HepG2 (cell line): ENCODE results near the gene LRRN4. TPM values are rescaled to one million over a fixed set of nuclear protein-coding genes. Genes with fewer than 3 reads are reported as not detected.

ENCODE experiments used
- HNRNPK ChIP-seq: fragments of 200-400 bp; formaldehyde crosslinking; IDR thresholded peaks from 2 replicates; pipeline ENCODE4 v1.6.1; 2018; ENCODE audit warnings: low read length, low read depth, moderate library complexity, mild to moderate bottlenecking; ENCODE audit not compliant: poor library complexity, severe bottlenecking
- RBAK ChIP-seq: sonication (generic); formaldehyde crosslinking; IDR thresholded peaks from 2 replicates; pipeline ENCODE4 v1.5.1; 2020; ENCODE audit warnings: mild to moderate bottlenecking, missing genetic modification reagents
- RFXAP ChIP-seq: sonication (generic); formaldehyde crosslinking; IDR thresholded peaks from 2 replicates; pipeline ENCODE4 v1.4.0; 2020; ENCODE audit warnings: missing genetic modification reagents, borderline replicate concordance
- ZSCAN31 ChIP-seq: sonication (generic); formaldehyde crosslinking; IDR thresholded peaks from 2 replicates; pipeline ENCODE4 v1.5.0; 2020; ENCODE audit warnings: low read depth, mild to moderate bottlenecking, missing genetic modification reagents
- polyA plus RNA-seq, 8 experiments: library from polyadenylated mRNA; depleted of rRNA in 3 of 8; stranded (reverse) in 7 of 8; unstranded in 1 of 8; fragments of >200 nt; fragmentation: Illumina TruSeq in 4 of 8; extraction: Trizol in 4 of 8; gene quantifications; 2 replicates each; pipeline versions ENCODE4 v1.2.1 to v1.2.3, GENCODE V29; 2011 to 2016; ENCODE audit warnings: low read depth in 4 of 8, missing spikeins in 1 of 8, mixed read lengths in 1 of 8; ENCODE audit not compliant: insufficient read depth in 1 of 8
- total RNA-seq, 5 experiments: library from RNA; depleted of rRNA; stranded (reverse); fragments of >200 nt; fragmentation: Illumina TruSeq; extraction: Trizol; gene quantifications; 2 replicates each; pipeline ENCODE4 v1.2.3, GENCODE V29; 2016; ENCODE audit warnings: low read depth in 1 of 5
- TF ChIP-seq, protein P1 (sequence below): sonication (generic); formaldehyde crosslinking; IDR thresholded peaks from 2 replicates; pipeline ENCODE4 v1.4.0; 2020; ENCODE audit warnings: missing genetic modification reagents, low read depth, mild to moderate bottlenecking, borderline replicate concordance
- TF ChIP-seq, protein P2 (sequence below): IDR thresholded peaks from 2 replicates; pipeline ENCODE4 v1.6.1; 2012; ENCODE audit warnings: low read depth, low read length, improper control_type of control experiment
- TF ChIP-seq, protein P3 (sequence below): sonication (generic); formaldehyde crosslinking; IDR thresholded peaks from 2 replicates; pipeline ENCODE4 v1.4.0; 2020; ENCODE audit warnings: missing genetic modification reagents, borderline replicate concordance
- TF ChIP-seq, protein P4 (sequence below): sonication (generic); formaldehyde crosslinking; IDR thresholded peaks from 2 replicates; pipeline ENCODE4 v1.5.1; 2020; ENCODE audit warnings: missing genetic modification reagents, mild to moderate bottlenecking, borderline replicate concordance
- TF ChIP-seq, protein P5 (sequence below): sonication (generic); formaldehyde crosslinking; conservative IDR thresholded peaks from 2 replicates; pipeline ENCODE4 v1.4.0; 2020; ENCODE audit warnings: mild to moderate bottlenecking, missing genetic modification reagents, moderate library complexity
- TF ChIP-seq, protein P6 (sequence below): sonication (generic); formaldehyde crosslinking; IDR thresholded peaks from 2 replicates; pipeline ENCODE4 v1.4.0; 2020; ENCODE audit warnings: missing genetic modification reagents
- TF ChIP-seq, protein P7 (sequence below): sonication (generic); formaldehyde crosslinking; IDR thresholded peaks from 2 replicates; pipeline ENCODE4 v1.5.1; 2020; ENCODE audit warnings: mild to moderate bottlenecking, missing genetic modification reagents, moderate library complexity

Gene LRRN4
- total and polyA plus RNA-seq, 2 of the 13 experiments (the other 11 are each of a cell fraction or from before 2014, with no cell fraction given) = 0.15 to 0.20 TPM

DNA sequence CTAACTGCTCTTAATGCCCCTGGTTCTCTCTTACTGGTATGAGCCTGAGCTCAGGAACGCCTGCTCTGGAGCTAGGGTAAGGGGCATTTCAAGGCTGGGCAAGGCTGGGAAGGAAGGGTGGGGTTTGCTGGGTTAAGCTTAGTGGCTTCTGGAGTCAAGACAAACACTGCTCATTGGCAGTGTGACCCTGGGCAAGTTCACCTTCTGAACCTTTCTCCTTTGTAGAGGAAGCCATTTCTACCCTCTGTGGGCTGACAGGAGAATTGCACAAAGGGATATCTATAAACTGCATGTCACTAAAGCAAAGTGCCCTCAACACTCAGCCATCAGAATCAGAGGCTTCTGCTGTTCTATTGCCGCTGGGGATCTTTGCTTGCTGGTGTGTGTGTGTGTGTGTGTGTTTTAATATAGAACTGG lies 20.3 kb upstream of the LRRN4 start (continued):
- TF ChIP-seq, protein P1, sequence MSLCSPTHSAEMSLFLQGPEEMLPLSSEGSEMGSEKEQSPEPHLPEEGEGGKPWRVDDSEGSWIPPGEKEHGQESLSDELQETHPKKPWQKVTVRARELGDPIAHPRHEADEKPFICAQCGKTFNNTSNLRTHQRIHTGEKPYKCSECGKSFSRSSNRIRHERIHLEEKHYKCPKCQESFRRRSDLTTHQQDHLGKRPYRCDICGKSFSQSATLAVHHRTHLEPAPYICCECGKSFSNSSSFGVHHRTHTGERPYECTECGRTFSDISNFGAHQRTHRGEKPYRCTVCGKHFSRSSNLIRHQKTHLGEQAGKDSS (CRISPR knock-in tag) = peak; percentile 39; the same call in 1 of the 2 replicates
- TF ChIP-seq, protein P2, sequence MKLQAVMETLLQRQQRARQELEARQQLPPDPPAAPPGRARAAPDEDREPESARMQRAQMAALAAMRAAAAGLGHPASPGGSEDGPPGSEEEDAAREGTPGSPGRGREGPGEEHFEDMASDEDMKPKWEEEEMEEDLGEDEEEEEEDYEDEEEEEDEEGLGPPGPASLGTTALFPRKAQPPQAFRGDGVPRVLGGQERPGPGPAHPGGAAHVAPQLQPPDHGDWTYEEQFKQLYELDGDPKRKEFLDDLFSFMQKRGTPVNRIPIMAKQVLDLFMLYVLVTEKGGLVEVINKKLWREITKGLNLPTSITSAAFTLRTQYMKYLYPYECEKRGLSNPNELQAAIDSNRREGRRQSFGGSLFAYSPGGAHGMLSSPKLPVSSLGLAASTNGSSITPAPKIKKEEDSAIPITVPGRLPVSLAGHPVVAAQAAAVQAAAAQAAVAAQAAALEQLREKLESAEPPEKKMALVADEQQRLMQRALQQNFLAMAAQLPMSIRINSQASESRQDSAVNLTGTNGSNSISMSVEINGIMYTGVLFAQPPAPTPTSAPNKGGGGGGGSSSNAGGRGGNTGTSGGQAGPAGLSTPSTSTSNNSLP = peak; percentile 47; the same call in 1 of the 2 replicates
- TF ChIP-seq, protein P3, sequence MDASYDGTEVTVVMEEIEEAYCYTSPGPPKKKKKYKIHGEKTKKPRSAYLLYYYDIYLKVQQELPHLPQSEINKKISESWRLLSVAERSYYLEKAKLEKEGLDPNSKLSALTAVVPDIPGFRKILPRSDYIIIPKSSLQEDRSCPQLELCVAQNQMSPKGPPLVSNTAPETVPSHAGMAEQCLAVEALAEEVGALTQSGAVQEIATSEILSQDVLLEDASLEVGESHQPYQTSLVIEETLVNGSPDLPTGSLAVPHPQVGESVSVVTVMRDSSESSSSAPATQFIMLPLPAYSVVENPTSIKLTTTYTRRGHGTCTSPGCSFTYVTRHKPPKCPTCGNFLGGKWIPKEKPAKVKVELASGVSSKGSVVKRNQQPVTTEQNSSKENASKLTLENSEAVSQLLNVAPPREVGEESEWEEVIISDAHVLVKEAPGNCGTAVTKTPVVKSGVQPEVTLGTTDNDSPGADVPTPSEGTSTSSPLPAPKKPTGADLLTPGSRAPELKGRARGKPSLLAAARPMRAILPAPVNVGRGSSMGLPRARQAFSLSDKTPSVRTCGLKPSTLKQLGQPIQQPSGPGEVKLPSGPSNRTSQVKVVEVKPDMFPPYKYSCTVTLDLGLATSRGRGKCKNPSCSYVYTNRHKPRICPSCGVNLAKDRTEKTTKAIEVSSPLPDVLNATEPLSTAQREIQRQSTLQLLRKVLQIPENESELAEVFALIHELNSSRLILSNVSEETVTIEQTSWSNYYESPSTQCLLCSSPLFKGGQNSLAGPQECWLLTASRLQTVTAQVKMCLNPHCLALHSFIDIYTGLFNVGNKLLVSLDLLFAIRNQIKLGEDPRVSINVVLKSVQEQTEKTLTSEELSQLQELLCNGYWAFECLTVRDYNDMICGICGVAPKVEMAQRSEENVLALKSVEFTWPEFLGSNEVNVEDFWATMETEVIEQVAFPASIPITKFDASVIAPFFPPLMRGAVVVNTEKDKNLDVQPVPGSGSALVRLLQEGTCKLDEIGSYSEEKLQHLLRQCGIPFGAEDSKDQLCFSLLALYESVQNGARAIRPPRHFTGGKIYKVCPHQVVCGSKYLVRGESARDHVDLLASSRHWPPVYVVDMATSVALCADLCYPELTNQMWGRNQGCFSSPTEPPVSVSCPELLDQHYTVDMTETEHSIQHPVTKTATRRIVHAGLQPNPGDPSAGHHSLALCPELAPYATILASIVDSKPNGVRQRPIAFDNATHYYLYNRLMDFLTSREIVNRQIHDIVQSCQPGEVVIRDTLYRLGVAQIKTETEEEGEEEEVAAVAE (CRISPR knock-in tag) = peak; percentile 62; the same call in 1 of the 2 replicates
- TF ChIP-seq, protein P4, sequence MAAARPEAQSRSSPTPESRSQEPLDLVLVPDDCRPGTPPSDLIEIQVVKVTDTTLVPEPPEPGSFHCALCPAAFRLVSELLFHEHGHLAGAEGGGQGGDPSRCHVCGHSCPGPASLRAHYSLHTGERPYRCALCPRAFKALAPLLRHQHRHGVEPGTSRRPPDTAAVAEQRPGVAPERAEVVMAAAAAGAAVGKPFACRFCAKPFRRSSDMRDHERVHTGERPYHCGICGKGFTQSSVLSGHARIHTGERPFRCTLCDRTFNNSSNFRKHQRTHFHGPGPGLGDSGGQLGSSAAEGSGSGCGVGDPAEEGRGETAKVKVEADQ = no peak
- TF ChIP-seq HNRNPK (no peak), RFXAP (CRISPR knock-in tag) (peak; percentile 25; the same call in 1 of the 2 replicates), RBAK (no peak), ZSCAN31 (peak; percentile 62; the same call in 1 of the 2 replicates)
- TF ChIP-seq, protein P5, sequence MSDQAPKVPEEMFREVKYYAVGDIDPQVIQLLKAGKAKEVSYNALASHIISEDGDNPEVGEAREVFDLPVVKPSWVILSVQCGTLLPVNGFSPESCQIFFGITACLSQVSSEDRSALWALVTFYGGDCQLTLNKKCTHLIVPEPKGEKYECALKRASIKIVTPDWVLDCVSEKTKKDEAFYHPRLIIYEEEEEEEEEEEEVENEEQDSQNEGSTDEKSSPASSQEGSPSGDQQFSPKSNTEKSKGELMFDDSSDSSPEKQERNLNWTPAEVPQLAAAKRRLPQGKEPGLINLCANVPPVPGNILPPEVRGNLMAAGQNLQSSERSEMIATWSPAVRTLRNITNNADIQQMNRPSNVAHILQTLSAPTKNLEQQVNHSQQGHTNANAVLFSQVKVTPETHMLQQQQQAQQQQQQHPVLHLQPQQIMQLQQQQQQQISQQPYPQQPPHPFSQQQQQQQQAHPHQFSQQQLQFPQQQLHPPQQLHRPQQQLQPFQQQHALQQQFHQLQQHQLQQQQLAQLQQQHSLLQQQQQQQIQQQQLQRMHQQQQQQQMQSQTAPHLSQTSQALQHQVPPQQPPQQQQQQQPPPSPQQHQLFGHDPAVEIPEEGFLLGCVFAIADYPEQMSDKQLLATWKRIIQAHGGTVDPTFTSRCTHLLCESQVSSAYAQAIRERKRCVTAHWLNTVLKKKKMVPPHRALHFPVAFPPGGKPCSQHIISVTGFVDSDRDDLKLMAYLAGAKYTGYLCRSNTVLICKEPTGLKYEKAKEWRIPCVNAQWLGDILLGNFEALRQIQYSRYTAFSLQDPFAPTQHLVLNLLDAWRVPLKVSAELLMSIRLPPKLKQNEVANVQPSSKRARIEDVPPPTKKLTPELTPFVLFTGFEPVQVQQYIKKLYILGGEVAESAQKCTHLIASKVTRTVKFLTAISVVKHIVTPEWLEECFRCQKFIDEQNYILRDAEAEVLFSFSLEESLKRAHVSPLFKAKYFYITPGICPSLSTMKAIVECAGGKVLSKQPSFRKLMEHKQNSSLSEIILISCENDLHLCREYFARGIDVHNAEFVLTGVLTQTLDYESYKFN (CRISPR knock-in tag) = peak; percentile 39; the same call in 1 of the 2 replicates
- TF ChIP-seq, protein P6, sequence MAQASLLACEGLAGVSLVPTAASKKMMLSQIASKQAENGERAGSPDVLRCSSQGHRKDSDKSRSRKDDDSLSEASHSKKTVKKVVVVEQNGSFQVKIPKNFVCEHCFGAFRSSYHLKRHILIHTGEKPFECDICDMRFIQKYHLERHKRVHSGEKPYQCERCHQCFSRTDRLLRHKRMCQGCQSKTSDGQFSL (CRISPR knock-in tag) = no peak
- TF ChIP-seq, protein P7, sequence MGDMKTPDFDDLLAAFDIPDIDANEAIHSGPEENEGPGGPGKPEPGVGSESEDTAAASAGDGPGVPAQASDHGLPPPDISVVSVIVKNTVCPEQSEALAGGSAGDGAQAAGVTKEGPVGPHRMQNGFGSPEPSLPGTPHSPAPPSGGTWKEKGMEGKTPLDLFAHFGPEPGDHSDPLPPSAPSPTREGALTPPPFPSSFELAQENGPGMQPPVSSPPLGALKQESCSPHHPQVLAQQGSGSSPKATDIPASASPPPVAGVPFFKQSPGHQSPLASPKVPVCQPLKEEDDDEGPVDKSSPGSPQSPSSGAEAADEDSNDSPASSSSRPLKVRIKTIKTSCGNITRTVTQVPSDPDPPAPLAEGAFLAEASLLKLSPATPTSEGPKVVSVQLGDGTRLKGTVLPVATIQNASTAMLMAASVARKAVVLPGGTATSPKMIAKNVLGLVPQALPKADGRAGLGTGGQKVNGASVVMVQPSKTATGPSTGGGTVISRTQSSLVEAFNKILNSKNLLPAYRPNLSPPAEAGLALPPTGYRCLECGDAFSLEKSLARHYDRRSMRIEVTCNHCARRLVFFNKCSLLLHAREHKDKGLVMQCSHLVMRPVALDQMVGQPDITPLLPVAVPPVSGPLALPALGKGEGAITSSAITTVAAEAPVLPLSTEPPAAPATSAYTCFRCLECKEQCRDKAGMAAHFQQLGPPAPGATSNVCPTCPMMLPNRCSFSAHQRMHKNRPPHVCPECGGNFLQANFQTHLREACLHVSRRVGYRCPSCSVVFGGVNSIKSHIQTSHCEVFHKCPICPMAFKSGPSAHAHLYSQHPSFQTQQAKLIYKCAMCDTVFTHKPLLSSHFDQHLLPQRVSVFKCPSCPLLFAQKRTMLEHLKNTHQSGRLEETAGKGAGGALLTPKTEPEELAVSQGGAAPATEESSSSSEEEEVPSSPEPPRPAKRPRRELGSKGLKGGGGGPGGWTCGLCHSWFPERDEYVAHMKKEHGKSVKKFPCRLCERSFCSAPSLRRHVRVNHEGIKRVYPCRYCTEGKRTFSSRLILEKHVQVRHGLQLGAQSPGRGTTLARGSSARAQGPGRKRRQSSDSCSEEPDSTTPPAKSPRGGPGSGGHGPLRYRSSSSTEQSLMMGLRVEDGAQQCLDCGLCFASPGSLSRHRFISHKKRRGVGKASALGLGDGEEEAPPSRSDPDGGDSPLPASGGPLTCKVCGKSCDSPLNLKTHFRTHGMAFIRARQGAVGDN (CRISPR knock-in tag) = peak; percentile 21; the same call in 1 of the 2 replicates
